Upper lobe of right lung (tissue), 1 donor: ENCODE results near the gene PANK1. TPM values are rescaled to one million over a fixed set of nuclear protein-coding genes. Genes with fewer than 3 reads are reported as not detected.

Experiments used
- ATAC-seq: fragments of 200-7000 bp; cut with Tn5 transposase; one replicate; pipeline ENCODE4 v1.9.1; 2020; ENCODE audit warnings: mild to moderate bottlenecking, moderate library complexity
- DNase-seq: peaks from one replicate; pipeline ENCODE4 v3.0.0-alpha.2; 2020
- H3K27ac ChIP-seq: fragments of 200-600 bp; one replicate; pipeline ENCODE4 v1.8.0; 2022
- H3K27me3 ChIP-seq: fragments of 200-600 bp; one replicate; pipeline ENCODE4 v1.8.0; 2022; ENCODE audit warnings: mild to moderate bottlenecking
- H3K36me3 ChIP-seq: fragments of 200-600 bp; one replicate; pipeline ENCODE4 v1.8.0; 2022
- H3K4me1 ChIP-seq: fragments of 200-600 bp; one replicate; pipeline ENCODE4 v1.8.0; 2022
- H3K4me3 ChIP-seq: fragments of 200-600 bp; one replicate; pipeline ENCODE4 v1.8.0; 2022; ENCODE audit warnings: mild to moderate bottlenecking
- H3K9me3 ChIP-seq: fragments of 200-600 bp; one replicate; pipeline ENCODE4 v1.8.0; 2022
- intact Hi-C: fragments of 100-400 bp; cut with DNase I; formaldehyde crosslinking; loops from one replicate; pipeline ENCODE4 v1.11.0; 2022
- microRNA-seq: library from miRNA; unstranded; fragments of <30 nt; microRNA quantifications from one replicate; pipeline ENCODE4 v1.2.0, GENCODE V29; 2020; ENCODE audit warnings: borderline microRNAs expressed
- total RNA-seq: library from RNA; stranded (reverse); fragmentation: NEBNext Ultra II Directional; extraction: Animal tissue kit (Norgen Biotek cat#: 25700); gene quantifications from one replicate; pipeline ENCODE4 v1.2.1, GENCODE V29; 2021
- TF ChIP-seq, protein P1 (sequence below): fragments of 200-600 bp; IDR thresholded peaks from one replicate; pipeline ENCODE4 v1.8.0; 2022; ENCODE audit warnings: antibody characterized with exemption
- donor health status: DM: no; HTN: yes; CAD: no; lungs with severe emphysema.

Gene PANK1
- total RNA-seq, 1 donor from 2014 or later, result 8.0 TPM

DNA sequence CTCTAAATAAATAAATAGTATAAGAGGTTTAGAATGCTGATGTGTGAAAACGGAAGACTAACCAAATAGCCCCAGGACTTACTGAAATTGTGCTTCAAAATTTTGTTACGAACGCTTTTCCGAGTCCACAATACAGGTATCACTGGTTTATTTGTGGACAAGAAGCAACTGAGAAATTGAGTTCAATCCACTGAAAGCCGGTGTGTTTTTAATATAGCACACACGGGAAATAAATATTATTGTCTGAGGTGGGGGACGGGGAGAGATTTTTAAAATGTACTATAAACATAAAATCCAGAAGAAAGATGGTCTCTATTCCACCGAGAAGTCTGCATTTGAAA lies 110.2 kb downstream of the PANK1 start:
- TF ChIP-seq, protein P1, sequence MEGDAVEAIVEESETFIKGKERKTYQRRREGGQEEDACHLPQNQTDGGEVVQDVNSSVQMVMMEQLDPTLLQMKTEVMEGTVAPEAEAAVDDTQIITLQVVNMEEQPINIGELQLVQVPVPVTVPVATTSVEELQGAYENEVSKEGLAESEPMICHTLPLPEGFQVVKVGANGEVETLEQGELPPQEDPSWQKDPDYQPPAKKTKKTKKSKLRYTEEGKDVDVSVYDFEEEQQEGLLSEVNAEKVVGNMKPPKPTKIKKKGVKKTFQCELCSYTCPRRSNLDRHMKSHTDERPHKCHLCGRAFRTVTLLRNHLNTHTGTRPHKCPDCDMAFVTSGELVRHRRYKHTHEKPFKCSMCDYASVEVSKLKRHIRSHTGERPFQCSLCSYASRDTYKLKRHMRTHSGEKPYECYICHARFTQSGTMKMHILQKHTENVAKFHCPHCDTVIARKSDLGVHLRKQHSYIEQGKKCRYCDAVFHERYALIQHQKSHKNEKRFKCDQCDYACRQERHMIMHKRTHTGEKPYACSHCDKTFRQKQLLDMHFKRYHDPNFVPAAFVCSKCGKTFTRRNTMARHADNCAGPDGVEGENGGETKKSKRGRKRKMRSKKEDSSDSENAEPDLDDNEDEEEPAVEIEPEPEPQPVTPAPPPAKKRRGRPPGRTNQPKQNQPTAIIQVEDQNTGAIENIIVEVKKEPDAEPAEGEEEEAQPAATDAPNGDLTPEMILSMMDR, result no peak
- Histone ChIP-seq H3K9me3 (no peaks in the 10 kb centered on the region), H3K4me3 (peak overlapping the region; percentile 32), H3K36me3 (no peaks in the 10 kb centered on the region), H3K4me1 (peaks cover 11% of the 10 kb centered on the region), H3K27me3 (peaks cover 57% of the 10 kb centered on the region), H3K27ac (no peak overlapping the region)
- no peak for ATAC-seq
- intact Hi-C loops, result no loop called here
- DNase-seq, result no peak

Small RNA genes within 50 kb of the gene (microRNA-seq; reads per million reads assigned to microRNA genes)
- gene MIR107, result 122 reads per million, percentile 67 among the genes with 10 or more reads in this experiment

Other genes with a start within 250 kb of the PANK1 start
- gene IFIT5, start 230.7 kb downstream of the PANK1 start, total RNA-seq, result 24.4 TPM
- gene SLC16A12, start 109.6 kb downstream of the PANK1 start, total RNA-seq, result 1.9 TPM
- gene KIF20B, start 56.3 kb upstream of the PANK1 start, total RNA-seq, result 5.1 TPM